Activated naive CD8-positive, alpha-beta T cell treated with anti-CD3 and anti-CD28 coated beads, Interleukin-2, amount 50 U/mL, for 16 hours (primary cell): ENCODE results near the gene TMCO6.
"Not testable (repeated sequence)": the region's sequence is repeated elsewhere in the genome, so short reads cannot be mapped to it uniquely, and the experiment has no call there.

Source experiments
- DNase-seq: peaks from one replicate; pipeline ENCODE4 v3.0.0-alpha.2; 2020; ENCODE audit warnings: low read depth, low spot score

The TMCO6 gene

DNA sequence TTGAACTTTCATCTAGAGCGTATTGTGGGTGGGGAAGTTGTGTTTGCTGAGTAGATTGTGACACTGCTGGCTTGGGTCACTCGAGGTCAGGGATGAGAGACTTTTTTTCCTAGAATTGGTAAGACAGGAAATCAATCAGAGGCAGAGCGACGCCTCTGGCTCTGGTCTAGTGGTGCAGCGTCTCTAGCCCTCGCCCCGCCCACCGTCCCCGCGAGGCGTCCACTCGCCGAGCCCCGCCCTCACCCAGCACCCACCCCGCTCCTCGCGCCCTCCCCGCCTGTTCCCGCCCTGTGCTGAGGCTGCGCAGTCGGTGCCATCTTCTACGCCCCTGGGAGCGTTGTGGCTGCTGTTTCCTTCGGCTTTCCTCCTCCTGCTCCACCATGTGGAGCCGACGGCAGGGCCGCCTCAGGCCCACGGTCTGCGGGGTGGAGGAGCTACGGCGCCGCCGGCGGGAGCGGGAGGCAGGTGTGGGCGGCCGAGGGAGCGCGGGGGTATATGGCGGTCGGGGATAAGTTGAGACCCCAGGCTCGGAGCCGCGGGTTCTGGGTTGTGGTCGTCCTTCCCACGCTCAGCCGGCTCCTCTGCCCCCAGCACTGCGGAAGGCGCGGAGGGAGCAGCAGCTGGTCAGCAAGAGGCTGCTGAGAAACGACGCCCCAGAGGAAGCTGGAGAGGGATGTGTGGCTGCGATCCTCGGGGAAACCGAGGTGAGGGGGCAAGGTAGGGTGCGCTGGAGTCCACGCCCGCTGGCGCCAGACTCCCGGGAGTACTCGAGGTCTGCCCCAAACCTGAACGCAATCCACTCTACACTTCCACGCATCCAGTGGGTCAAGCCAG, at the start of gene TMCO6:
TSS of gene TMCO6 (plus strand) at position 304 of the 834 bp plus-strand sequence. CDS start at position 381, 77 bp downstream.
- DNase-seq, result peak; percentile 95

DNA sequence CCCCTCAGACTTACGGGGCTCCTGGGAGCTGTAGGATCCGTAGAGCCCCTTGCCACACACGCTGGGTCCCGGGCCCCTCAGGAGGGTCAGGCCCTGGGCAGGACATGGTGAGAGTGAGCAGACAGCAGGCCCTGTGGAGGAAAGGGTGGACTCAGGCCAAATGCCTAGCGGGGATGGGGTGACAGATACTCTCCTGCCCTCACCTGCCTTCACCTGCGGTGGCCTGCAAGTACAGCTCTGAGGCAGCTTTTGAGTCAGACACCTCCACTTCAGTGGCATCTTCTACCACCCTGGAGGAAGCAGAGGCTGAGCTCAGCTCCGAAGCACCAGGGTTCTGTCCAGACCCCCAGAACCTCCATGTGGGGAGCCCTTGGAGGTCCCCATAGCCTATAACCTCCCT, 48.4 kb upstream of the TMCO6 start:
- DNase-seq, result no peak

DNA sequence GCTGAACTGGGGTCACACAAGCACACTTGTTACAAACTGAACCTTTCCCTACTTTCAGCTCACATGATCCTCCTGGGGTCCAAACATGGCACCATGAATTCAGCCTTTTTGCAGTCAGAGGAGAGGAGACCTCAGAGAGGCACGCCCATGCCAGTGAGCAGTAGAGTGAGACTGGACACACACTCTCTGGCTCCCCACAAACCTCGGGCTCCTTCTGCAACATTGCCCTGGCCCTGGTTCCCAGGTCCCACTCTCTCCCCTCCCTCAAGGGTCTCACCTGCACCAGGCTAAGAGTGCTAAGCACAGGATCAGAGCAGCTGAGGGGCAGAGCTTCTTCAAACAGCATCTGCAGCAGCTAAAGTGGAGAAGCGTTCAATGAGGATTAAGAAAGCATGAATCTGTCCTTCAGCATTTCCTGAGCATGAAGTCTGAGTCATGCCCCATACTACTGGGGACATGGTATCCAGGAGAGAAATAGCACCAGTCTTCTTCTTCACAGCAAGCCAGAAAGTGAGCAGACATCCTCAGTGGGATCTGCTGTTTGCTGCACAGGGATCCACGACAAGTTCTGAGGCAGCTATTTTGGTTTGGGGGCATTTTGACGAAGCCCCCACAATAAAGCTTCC, 47.4 kb upstream of the TMCO6 start:
- DNase-seq, result no peak

- not testable (repeated sequence) for DNase-seq
These were observed 46.2 kb upstream of the TMCO6 start for GRCh38 chr5:140593070-140593469.

- no peak for DNase-seq
These were observed 45.1 kb upstream of the TMCO6 start for GRCh38 chr5:140594169-140594568.

DNA sequence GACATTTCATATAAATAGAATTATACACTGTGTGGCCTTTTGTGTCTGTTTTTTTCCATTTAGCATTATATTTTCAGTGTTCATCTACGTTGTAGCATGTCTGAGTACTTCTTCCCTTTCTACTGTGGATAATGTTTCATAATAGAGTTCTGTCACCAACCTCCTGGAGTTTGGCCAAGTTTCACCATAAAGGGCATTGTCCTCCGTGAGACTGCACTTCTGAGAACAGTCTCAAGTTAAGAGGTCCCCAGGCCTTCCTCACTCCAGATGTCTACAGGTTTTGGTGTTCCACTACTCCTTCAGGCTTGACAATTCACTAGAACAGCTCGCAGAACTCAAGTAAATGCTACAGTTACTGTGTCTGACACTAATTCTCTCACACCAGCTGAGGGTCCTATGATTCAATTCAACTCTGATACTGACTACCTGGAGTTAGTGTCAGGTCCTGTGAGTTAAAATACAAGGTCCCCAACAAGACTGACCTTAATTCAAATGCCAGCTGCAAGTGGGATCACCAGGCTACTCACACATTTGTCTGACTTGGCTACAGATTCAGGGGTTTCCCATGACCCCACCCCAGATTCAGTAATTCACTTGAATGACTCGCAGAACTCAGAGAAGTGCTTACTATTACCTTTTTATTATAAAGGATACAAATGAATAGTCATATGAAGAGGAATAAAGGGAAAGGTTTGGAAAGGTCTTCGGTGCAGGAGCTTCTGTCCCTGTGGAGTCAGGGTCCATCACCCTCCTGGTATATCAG, 43.5 kb upstream of the TMCO6 start:
- DNase-seq, result no peak

DNA sequence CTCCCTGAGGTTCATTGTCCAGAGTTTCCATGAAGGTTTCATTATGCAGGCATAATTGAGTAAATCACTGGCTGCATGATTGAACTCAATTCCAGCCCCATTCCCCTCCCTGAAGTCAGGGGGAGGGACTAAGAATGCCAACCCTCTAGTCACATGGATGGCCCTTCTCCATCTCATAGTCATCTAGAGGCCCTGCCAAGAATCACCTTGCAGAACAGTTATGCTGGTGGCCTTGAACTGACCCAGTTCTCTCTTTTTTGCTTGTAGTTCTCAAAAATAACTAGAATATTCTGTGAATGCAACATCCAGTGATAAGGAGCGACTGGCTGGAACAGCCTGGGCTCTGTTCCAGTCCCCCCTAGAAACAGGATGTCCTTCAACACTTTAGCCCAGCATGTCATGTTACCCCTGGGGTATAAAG, 42.9 kb upstream of the TMCO6 start:
- no peak for DNase-seq

- no peak for DNase-seq
These were observed 40.4 kb upstream of the TMCO6 start for GRCh38 chr5:140598836-140599235.

GRCh38 chr5:140600096-140600495, 39.2 kb upstream of the TMCO6 start:
- no peak for DNase-seq

- DNase-seq, result no peak
These were observed 37.1 kb upstream of the TMCO6 start for GRCh38 chr5:140602147-140602546.

DNA sequence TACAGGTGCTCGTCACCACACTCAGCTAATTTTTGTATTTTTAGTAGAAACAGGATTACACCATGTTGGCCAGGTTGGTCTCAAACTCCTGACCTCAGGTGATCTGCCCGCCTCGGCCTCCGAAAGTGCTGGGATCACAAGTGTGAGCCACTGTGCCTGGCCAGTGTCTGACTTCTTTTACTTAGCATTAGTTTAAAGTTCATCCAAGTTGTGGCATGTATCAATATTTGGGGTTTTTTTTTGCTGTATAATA, 35.9 kb upstream of the TMCO6 start:
- DNase-seq, result not testable (repeated sequence)

DNA sequence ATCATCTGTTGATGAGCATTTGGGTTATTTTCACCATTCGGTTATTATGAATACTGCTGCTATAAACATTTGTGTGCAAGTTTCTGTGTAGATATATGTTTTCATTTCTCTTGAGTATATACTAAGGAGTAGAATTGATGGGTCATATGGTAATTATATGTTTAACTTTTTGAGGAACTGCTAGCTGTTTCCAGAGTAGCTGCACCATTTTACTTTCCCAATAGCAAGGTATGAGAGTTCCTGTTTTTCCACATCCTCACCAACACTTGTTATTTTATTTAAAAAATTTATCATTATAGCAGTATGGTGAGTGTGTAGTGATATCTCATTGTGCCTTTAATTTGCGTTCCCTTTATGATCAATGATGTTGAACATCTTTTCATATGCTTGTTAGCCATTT, 35.5 kb upstream of the TMCO6 start:
- DNase-seq, result no peak

DNA sequence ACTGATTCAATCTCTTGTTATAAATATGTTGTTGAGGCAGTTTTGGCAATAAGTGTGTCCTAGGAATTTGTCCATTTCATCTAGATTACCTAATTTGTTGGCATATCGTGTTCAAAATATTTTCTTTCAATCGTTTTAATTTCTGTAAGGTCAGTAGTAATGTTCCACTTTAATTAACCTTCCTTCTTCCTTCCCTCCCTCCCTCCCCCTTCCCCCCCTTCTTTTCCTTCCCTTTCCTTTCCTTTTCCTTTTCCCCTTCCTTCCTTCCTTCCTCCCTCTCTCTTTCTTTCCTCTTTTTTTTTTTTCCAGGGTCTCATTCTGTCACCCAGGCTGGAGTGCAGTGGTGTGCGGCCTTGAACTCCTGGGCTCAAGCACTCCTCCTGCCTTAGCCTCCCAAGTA, 33.4 kb upstream of the TMCO6 start:
- no peak for DNase-seq

- no peak for DNase-seq
These were observed 32.2 kb upstream of the TMCO6 start for GRCh38 chr5:140607031-140607430.

DNA sequence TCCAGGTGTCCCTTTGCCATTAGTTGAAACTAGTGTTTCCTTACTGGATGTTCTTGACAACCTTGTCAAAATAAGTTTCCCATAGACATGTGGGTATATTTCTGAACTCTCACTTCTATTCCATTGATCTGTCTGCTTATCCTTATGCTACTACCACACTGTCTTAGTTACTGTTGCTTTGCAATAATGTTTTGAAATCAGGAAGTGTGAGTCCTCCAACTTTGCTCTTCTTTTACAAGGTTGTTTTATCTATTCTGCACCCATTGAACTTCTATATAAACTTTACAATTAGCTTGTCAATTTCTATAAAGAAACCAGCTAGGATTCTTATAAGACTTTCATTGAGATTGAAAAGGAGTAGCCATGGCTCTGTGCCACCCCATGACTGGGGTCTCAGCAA, 30.5 kb upstream of the TMCO6 start:
- DNase-seq, result no peak

DNA sequence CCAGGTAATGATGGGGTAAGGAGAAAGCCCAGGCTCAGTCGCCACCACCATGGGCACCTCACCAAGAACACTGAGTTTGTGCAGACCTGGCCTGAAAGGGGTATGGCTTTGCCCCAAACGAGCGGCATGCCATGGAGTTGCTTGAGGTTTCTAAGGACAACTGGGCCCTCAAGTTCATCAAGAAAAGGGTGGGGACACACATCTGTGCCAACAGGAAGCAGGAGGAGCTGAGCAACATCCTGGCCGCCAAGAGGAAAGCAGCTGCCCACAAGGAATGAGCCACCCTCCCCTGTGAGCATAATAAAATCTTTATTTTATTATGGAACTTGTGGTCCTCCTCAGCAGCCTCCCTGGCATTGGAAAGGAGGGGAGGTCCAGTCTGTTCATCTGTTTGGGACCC, 30.1 kb upstream of the TMCO6 start:
- no peak for DNase-seq

- DNase-seq, result no peak
These were observed 28.2 kb upstream of the TMCO6 start for GRCh38 chr5:140611020-140611521.

DNA sequence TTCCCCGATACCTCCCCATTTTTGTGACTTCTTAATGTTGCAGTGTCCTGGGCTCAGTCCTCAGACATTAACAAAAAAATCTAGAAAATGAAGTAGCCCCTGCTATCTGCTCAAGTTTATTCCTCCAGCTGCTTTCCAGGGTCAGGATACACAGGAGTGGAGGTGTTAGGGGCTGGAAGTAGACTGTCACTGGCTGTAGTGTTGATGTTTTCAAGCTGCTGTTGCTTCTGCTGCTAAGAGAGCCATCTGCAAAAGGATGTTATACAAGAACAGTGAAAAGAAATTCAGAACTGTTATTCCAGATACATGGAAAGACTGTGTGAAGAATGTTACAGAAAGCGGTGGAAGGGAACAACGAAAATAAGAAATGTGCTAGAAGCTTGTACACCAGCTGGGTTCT, 16.9 kb upstream of the TMCO6 start:
- no peak for DNase-seq

DNA sequence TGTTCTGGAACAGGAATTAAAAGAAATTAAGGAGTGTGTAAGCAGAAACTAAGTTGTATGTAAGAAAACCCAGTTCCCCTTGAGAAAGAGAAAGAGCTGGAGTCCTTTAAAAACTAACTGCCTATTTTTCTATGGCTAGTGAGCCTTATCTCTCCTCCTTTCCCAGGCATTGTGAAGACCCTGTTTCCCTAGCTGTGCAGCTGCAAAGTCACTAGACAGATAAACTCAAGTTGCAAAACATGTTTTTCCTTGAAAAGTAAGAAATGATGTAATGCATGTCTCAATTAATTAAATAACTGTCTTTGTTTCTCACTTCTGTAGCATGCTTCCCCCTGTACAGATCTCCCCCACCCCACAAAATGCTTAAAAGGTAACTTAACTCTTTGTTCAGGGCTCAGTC, 16.2 kb upstream of the TMCO6 start:
- not testable (repeated sequence) for DNase-seq

DNA sequence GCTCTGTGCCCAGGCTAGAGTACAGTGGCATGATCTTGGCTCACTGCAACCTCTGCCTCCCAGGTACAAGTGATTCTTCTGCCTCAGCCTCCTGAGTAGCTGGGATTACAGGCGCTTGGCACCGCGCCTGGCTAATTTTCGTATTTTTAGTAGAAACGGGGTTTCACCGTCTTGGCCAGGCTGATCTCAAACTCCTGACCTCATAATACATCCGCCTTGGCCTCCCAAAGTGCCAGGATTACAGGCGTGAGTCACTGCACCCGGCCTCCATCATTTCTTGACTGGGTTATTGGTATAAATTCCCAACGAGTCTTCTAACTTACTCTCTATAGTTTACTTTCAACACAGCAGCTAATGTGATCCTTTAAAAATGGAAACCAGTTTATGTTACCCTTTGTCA, 14.4 kb upstream of the TMCO6 start:
- not testable (repeated sequence) for DNase-seq

DNA sequence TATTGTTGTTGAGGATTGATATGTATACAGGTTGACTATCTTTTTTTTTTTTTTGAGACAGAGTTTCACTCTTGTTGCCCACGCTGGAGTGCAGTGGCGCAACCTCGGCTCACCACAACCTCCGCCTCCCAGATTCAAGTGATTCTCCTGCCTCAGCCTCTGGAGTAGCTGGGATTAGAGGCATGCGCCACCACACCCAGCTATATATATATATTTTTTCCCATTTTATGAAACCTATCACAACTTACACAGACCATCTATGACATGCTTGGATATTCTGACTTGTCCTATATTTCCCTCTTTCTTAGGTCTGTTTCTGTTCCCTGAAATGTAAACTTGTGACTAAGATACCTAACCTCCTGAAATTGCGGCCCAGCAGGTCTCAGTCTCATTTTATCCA, 11.3 kb upstream of the TMCO6 start:
- DNase-seq, result no peak

GRCh38 chr5:140628711-140629110, 10.5 kb upstream of the TMCO6 start:
- DNase-seq, result no peak
